Lung (tissue), 12 donors: ENCODE data around the gene GMIP. TPM values are rescaled to one million over a fixed set of nuclear protein-coding genes. Genes with fewer than 3 reads are reported as not detected.
A peak's percentile ranks its signal among the peaks of the same experiment; 100 is the strongest.

ENCODE experiments used
- ATAC-seq: fragments of 200-7000 bp; cut with Tn5 transposase; one replicate; pipeline ENCODE4 v1.9.1; 2020; ENCODE audit warnings: moderate number of reproducible peaks; ENCODE audit not compliant: insufficient read depth, low FRiP score
- DNase-seq, 3 donors: peaks; one replicate each; pipeline ENCODE4 v3.0.0-alpha.2; 2013 to 2017
- H3K27ac ChIP-seq, 2 donors: one replicate each; pipeline ENCODE4 v1.5.1; 2013; ENCODE audit warnings: mild to moderate bottlenecking in 2 of 2, moderate library complexity in 2 of 2, control low read depth in 1 of 2, inconsistent platforms in 1 of 2, low read depth in 1 of 2, low read length in 1 of 2
- H3K27me3 ChIP-seq, 3 donors: one replicate each; pipeline ENCODE4 v1.5.1; 2013; ENCODE audit warnings: low read length in 2 of 3; ENCODE audit not compliant: control insufficient read depth in 3 of 3, insufficient read depth in 3 of 3
- H3K36me3 ChIP-seq, 4 donors: one replicate each; pipeline ENCODE4 v1.5.1; 2013; ENCODE audit warnings: low read length in 4 of 4, mild to moderate bottlenecking in 1 of 4, moderate library complexity in 1 of 4; ENCODE audit not compliant: control insufficient read depth in 4 of 4, insufficient read depth in 4 of 4
- H3K4me1 ChIP-seq, 5 donors: one replicate each; pipeline ENCODE4 v1.5.1; 2013; ENCODE audit warnings: low read length in 5 of 5, mild to moderate bottlenecking in 2 of 5, moderate library complexity in 1 of 5; ENCODE audit not compliant: control insufficient read depth in 5 of 5, insufficient read depth in 5 of 5
- H3K4me3 ChIP-seq: one replicate; pipeline ENCODE4 v1.5.1; 2013; ENCODE audit warnings: mild to moderate bottlenecking, control low read depth, moderate library complexity
- H3K9ac ChIP-seq, 2 donors: one replicate each; pipeline ENCODE4 v1.5.1; 2013; ENCODE audit warnings: low read length in 2 of 2, control low read depth in 1 of 2; ENCODE audit not compliant: insufficient read depth in 1 of 2
- H3K9me3 ChIP-seq, 4 donors: one replicate each; pipeline ENCODE4 v1.5.1; 2013; ENCODE audit warnings: low read length in 3 of 4, mild to moderate bottlenecking in 1 of 4, moderate library complexity in 1 of 4; ENCODE audit not compliant: control insufficient read depth in 4 of 4, insufficient read depth in 3 of 4
- WGBS, 2 donors: extraction: QIAGEN DNeasy Blood & Tissue Kit; methylation state at CpG; one replicate each; pipeline ENCODE4 v1.1.7; 2013; 5-methylcytosine and 5-hydroxymethylcytosine counted together
- polyA plus RNA-seq, 2 donors: library from polyadenylated mRNA; stranded (reverse); fragments of 200-250 nt; gene quantifications; one replicate each; pipeline ENCODE4 v1.2.1, GENCODE V29; 2013
- total RNA-seq, 2 donors: library from RNA; depleted of rRNA in 1 of 2; stranded (reverse); fragments of >200 nt in 1 of 2; gene quantifications; one replicate each; pipeline ENCODE4 v1.2.1, GENCODE V29; 2014 to 2021
- TF ChIP-seq, protein P1 (sequence below): IDR thresholded peaks from 2 replicates; pipeline ENCODE4 v1.5.1; 2012; ENCODE audit warnings: mild to moderate bottlenecking; ENCODE audit errors: control extremely low read depth, extremely low read depth
- donor health status: control.
- donor health status: control.
- donor health status: Bipolar disorder and iron deficiency.
- donor health status: healthy.
- donor health status: DM: yes; HTN: yes; CAD: no.

GMIP gene
- total and polyA plus RNA-seq, 4 donors, result 13.1 to 54.1 (median 31.6) TPM

DNA sequence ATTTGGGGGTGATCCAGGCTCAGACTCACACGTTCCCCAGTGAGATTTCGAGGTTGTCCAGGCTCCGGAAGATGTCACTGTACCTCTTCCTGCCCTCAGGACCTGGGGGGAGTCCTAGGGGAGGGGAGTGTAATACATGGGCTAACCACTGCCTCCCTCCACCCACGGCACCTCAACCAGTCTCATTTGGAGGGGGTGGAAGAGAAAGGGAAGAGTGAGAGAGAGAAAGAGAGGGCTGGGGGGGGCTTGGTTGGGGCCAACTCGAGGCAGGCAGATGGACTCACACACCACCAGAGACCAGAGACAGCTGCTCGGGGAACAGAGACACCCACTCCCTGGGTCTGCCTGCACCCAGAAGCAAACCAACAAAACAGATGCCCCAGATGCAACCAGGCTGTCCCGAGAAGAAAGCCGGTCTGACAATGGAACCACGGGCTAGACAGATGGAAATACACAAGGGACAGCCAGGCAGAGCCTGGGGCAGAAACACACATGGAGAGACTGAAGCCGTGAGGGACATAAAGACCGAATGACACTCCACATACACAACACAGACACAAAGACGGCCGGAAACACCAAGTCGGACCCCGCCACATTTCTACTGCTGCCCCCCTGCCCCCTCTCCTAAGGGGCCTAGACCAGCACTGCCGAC is 825 bp downstream of the GMIP start:
- Histone ChIP-seq H3K4me1 (peaks cover 0 to 13% (median 0%) of the 10 kb centered on the region in 5 donors), H3K27me3 (no peaks in the 10 kb centered on the region), H3K4me3 (peak overlapping the region; percentile 83), H3K27ac (peak overlapping the region in 1 of 2 donors; percentile 85), H3K9ac (peak overlapping the region; percentile 49 to 62), H3K36me3 (peaks cover 6 to 39% (median 16%) of the 10 kb centered on the region in 4 donors), H3K9me3 (no peaks in the 10 kb centered on the region)
- 11 to 21% methylated on average over 16 of the region's 16 CpGs for WGBS, 2 donors
- peak; percentile 3 for ATAC-seq
- peak in 1 of 3 donors; percentile 41 for DNase-seq
- TF ChIP-seq, protein P1, sequence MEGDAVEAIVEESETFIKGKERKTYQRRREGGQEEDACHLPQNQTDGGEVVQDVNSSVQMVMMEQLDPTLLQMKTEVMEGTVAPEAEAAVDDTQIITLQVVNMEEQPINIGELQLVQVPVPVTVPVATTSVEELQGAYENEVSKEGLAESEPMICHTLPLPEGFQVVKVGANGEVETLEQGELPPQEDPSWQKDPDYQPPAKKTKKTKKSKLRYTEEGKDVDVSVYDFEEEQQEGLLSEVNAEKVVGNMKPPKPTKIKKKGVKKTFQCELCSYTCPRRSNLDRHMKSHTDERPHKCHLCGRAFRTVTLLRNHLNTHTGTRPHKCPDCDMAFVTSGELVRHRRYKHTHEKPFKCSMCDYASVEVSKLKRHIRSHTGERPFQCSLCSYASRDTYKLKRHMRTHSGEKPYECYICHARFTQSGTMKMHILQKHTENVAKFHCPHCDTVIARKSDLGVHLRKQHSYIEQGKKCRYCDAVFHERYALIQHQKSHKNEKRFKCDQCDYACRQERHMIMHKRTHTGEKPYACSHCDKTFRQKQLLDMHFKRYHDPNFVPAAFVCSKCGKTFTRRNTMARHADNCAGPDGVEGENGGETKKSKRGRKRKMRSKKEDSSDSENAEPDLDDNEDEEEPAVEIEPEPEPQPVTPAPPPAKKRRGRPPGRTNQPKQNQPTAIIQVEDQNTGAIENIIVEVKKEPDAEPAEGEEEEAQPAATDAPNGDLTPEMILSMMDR, result no peak

DNA sequence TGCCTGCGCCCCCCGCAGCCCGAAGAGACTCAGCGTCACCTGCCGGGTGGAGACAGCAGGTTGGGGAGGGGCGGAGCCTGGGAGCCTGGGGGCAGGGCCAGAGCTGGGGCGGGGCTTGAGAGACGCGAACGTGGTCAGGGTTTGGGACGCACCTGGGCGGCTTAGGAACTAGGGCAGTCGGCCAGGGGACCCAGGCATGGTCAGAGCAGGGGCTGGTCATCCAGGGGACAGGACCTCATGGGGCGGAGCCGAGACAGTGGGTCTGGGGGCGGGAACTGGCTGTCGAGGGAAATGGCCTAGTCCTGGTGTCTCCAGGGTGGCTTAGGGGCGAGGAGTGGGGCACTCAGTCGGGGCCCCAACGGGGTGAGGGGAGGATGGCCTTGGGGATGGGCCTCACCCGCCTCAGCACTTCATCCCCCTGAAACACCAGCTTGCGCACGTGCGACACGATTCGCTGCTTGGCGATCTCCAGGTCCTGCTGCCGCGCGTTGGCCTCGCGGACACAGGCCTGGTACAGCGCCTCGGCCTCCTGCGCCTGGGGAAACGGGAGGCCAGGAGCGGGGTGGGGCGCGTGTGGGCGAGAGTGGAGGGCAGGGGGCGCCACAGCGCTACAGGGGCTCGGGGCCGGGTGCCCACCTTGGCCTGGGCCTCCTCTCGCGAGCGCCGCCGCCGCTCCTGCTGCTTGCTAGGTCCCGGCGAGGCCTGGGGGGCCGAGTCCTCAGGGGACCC is 5.8 kb downstream of the GMIP start:
- Histone ChIP-seq H3K4me3 (no peak overlapping the region), H3K4me1 (peaks cover 0 to 3% (median 0%) of the 10 kb centered on the region in 5 donors), H3K27ac (no peak overlapping the region), H3K9me3 (no peaks in the 10 kb centered on the region), H3K27me3 (no peaks in the 10 kb centered on the region), H3K36me3 (peaks cover 0 to 40% (median 16%) of the 10 kb centered on the region in 4 donors), H3K9ac (no peak overlapping the region)
- WGBS, 2 donors, result 87 to 92% methylated on average over 53 of the region's 53 CpGs
- TF ChIP-seq, protein P1, result no peak
- no peak for ATAC-seq
- DNase-seq, result no peak

DNA sequence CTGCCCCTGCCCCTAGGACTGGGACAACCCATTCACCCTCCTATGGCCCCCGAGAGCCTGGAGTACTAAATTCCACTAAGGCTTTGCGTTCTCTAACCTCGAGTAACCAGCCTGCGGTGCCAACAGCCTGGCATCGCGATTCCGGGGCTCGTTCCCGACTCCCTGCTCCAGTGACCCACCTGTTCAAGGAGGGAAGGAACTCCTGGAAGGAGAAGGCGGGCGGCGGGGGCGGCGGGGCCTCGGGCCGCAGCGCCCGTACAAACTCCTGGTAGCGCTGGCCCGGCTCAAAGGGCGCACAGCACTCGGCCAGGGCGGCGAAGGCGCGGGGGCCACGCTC is 6.3 kb downstream of the GMIP start:
- Histone ChIP-seq H3K4me3 (no peak overlapping the region), H3K9ac (no peak overlapping the region), H3K27ac (no peak overlapping the region), H3K9me3 (no peaks in the 10 kb centered on the region), H3K27me3 (no peaks in the 10 kb centered on the region), H3K36me3 (peaks cover 0 to 40% (median 18%) of the 10 kb centered on the region in 4 donors), H3K4me1 (no peaks in the 10 kb centered on the region)
- no peak for ATAC-seq
- DNase-seq, result no peak
- TF ChIP-seq, protein P1, result no peak
- 86 to 87% methylated on average over 27 of the region's 27 CpGs for WGBS, 2 donors
